DOHH2 (cell line): ENCODE results near the gene ROCK2.

ENCODE experiments used
- EZH2phosphoT487 ChIP-seq: fragments of 200-600 bp; sonication (generic); IDR thresholded peaks from 2 replicates; pipeline ENCODE4 v1.6.1; 2017; ENCODE audit warnings: borderline replicate concordance, mild to moderate bottlenecking, antibody characterized with exemption, low read length, moderate library complexity, mixed read lengths
- TF ChIP-seq, protein P1 (sequence below): fragments of 200-600 bp; sonication (generic); IDR thresholded peaks from one replicate; pipeline ENCODE4 v1.5.1; 2014; ENCODE audit warnings: antibody characterized with exemption, mild to moderate bottlenecking, low read depth, low read length; ENCODE audit not compliant: poor library complexity, severe bottlenecking

DNA sequence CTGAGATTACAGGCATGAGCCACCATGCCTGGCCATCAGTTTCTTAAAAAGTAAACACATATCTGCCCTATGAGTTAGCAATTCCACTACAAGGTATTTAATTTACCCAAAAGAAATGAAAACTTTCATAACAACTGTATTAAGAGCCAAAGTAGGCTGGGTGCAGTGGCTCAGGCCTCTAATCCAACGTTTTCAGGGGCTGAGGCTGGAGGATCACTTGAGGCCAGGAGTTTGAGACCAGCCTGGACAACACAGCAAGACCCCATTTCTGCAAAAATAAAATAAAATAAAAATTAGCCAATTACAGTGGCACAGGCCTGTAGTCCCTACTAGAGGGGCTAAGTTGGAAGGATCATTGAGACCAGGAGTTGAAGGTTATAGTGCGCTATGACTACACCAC is 6.5 kb downstream of the ROCK2 start:
- TF ChIP-seq, protein P1, sequence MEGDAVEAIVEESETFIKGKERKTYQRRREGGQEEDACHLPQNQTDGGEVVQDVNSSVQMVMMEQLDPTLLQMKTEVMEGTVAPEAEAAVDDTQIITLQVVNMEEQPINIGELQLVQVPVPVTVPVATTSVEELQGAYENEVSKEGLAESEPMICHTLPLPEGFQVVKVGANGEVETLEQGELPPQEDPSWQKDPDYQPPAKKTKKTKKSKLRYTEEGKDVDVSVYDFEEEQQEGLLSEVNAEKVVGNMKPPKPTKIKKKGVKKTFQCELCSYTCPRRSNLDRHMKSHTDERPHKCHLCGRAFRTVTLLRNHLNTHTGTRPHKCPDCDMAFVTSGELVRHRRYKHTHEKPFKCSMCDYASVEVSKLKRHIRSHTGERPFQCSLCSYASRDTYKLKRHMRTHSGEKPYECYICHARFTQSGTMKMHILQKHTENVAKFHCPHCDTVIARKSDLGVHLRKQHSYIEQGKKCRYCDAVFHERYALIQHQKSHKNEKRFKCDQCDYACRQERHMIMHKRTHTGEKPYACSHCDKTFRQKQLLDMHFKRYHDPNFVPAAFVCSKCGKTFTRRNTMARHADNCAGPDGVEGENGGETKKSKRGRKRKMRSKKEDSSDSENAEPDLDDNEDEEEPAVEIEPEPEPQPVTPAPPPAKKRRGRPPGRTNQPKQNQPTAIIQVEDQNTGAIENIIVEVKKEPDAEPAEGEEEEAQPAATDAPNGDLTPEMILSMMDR: no peak
- TF ChIP-seq EZH2phosphoT487: no peak
